HepG2 (cell line): ENCODE results near the gene UQCR11. TPM values are rescaled to one million over a fixed set of nuclear protein-coding genes. Genes with fewer than 3 reads are reported as not detected.
A peak's percentile ranks its signal among the peaks of the same experiment; 100 is the strongest.

Experiments used
- ATAC-seq: fragments of 200-7000 bp; cut with Tn5 transposase; 3 replicates; pipeline ENCODE4 v1.9.1; 2020; ENCODE audit warnings: mild to moderate bottlenecking, moderate library complexity
- BruUV-seq: library from RNA; stranded (reverse); fragments of 400-500 nt; replicated peaks from 2 replicates; lab custom pipeline; 2021; lab: Mats Ljungman, UMichigan
- CTCF ChIA-PET: fragments of 300-600 bp; formaldehyde crosslinking; extraction: SDS; loops from one replicate; lab custom pipeline; 2021; ENCODE audit warnings: low total read pairs, inconsistent platforms, low intra/inter-chr PET ratio; lab: Yijun Ruan, JAX
- POLR2A ChIA-PET: fragments of 350-600 bp; sonication (Branson Sonifier 250); formaldehyde crosslinking; loops from one replicate; lab custom pipeline; 2020; ENCODE audit warnings: antibody characterized with exemption, inconsistent platforms; lab: Yijun Ruan, JAX
- DNase-seq: peaks from one replicate; pipeline ENCODE4 v3.0.0-alpha.2; 2015; ENCODE audit warnings: low spot score
- FAIRE-seq: peaks from 3 replicates; lab custom pipeline; 2011; peaks lifted over from hg19 to GRCh38; lab: Jason Lieb, UNC
- H2AFZ ChIP-seq: one replicate; pipeline ENCODE4 v1.6.1; 2011; ENCODE audit warnings: low read length, inconsistent platforms
- H3K27ac ChIP-seq: fragments of 300-600 bp; 3 replicates; pipeline ENCODE4 v1.8.0; 2011; ENCODE audit warnings: mixed run types, mild to moderate bottlenecking, mixed read lengths, low read length, inconsistent platforms; ENCODE audit not compliant: insufficient read depth; ENCODE audit errors: extremely low read length
- H3K27me3 ChIP-seq, 2 experiments: fragments of 200-600 bp in 1 of 2; 2 replicates in 1 of 2; 3 replicates in 1 of 2; pipeline versions ENCODE4 v1.6.0 to v1.8.0; 2011; ENCODE audit warnings: low read length in 2 of 2, mild to moderate bottlenecking in 2 of 2, moderate library complexity in 2 of 2, inconsistent platforms in 1 of 2; ENCODE audit not compliant: insufficient read depth in 2 of 2, control insufficient read depth in 1 of 2
- H3K36me3 ChIP-seq, 2 experiments: fragments of 200-600 bp in 1 of 2; replicated peaks in 1 of 2; 2 replicates in 1 of 2; 3 replicates in 1 of 2; pipeline versions ENCODE4 v1.5.1 to v1.8.0; 2011; ENCODE audit warnings: low read length in 2 of 2, inconsistent platforms in 1 of 2; ENCODE audit not compliant: insufficient read depth in 2 of 2, control insufficient read depth in 1 of 2
- H3K4me1 ChIP-seq: 2 replicates; pipeline ENCODE4 v1.5.1; 2012; ENCODE audit warnings: low read length, inconsistent platforms; ENCODE audit not compliant: insufficient read depth
- H3K4me2 ChIP-seq: 2 replicates; pipeline ENCODE4 v1.6.0; 2011; ENCODE audit warnings: low read depth, low read length, inconsistent platforms
- H3K4me3 ChIP-seq, 3 experiments: fragments of 200-600 bp in 1 of 3; sonication (generic), shearing (Covaris generic) in 1 of 3; replicated peaks in 1 of 3; 2 replicates each; pipeline ENCODE4 v1.5.1; 2011 to 2016; ENCODE audit warnings: low read length in 3 of 3, inconsistent platforms in 2 of 3, low read depth in 2 of 3, mild to moderate bottlenecking in 2 of 3, control low read depth in 1 of 3, mixed read lengths in 1 of 3; ENCODE audit not compliant: insufficient read depth in 1 of 3
- H3K79me2 ChIP-seq: one replicate; pipeline ENCODE4 v1.6.1; 2011; ENCODE audit warnings: low read length, inconsistent platforms; ENCODE audit not compliant: insufficient read depth
- H3K9ac ChIP-seq: 2 replicates; pipeline ENCODE4 v1.6.0; 2011; ENCODE audit warnings: mild to moderate bottlenecking, low read depth, low read length, inconsistent platforms; ENCODE audit not compliant: insufficient read depth
- H3K9me3 ChIP-seq: 2 replicates; pipeline ENCODE4 v1.5.1; 2012; ENCODE audit warnings: mild to moderate bottlenecking, low read length
- H4K20me1 ChIP-seq: 2 replicates; pipeline ENCODE4 v1.6.0; 2011; ENCODE audit warnings: inconsistent platforms, mild to moderate bottlenecking, low read length, moderate library complexity; ENCODE audit not compliant: insufficient read depth
- ZNF530 ChIP-seq: sonication (generic); formaldehyde crosslinking; IDR thresholded peaks from 2 replicates; pipeline ENCODE4 v1.5.0; 2020; ENCODE audit warnings: low read depth, mild to moderate bottlenecking, missing genetic modification reagents
- WGBS: methylation state at CpG from one replicate; pipeline ENCODE4 v1.1.6; 2017; ENCODE audit warnings: low lambda C conversion rate; 5-methylcytosine and 5-hydroxymethylcytosine counted together
- in situ Hi-C: cut with HindIII; loops from 2 replicates; pipeline ENCODE4 v1.10.0; 2017; ENCODE audit warnings: low pct_unique_long_range_greater_than_20kb; ENCODE audit not compliant: extremely low pct_ligation_motif_present
- intact Hi-C: fragments of 100-400 bp; cut with micrococcal nuclease; formaldehyde crosslinking; loops from one replicate; pipeline ENCODE4 v1.10.0; 2022; ENCODE audit not compliant: unreplicated experiment
- polyA plus RNA-seq, 8 experiments: library from polyadenylated mRNA; depleted of rRNA in 3 of 8; stranded (reverse) in 7 of 8; unstranded in 1 of 8; fragments of >200 nt; fragmentation: Illumina TruSeq in 4 of 8; extraction: Trizol in 4 of 8; gene quantifications; 2 replicates each; pipeline versions ENCODE4 v1.2.1 to v1.2.3, GENCODE V29; 2011 to 2016; ENCODE audit warnings: low read depth in 4 of 8, missing spikeins in 1 of 8, mixed read lengths in 1 of 8; ENCODE audit not compliant: insufficient read depth in 1 of 8
- total RNA-seq, 5 experiments: library from RNA; depleted of rRNA; stranded (reverse); fragments of >200 nt; fragmentation: Illumina TruSeq; extraction: Trizol; gene quantifications; 2 replicates each; pipeline ENCODE4 v1.2.3, GENCODE V29; 2016; ENCODE audit warnings: low read depth in 1 of 5
- TF ChIP-seq, protein P1 (sequence below): sonication (generic); formaldehyde crosslinking; IDR thresholded peaks from 2 replicates; pipeline ENCODE4 v1.5.0; 2020; ENCODE audit warnings: mild to moderate bottlenecking, missing genetic modification reagents, borderline replicate concordance
- TF ChIP-seq, protein P2 (sequence below): sonication (generic); formaldehyde crosslinking; IDR thresholded peaks from 2 replicates; pipeline ENCODE4 v1.5.0; 2020; ENCODE audit warnings: mild to moderate bottlenecking, missing genetic modification reagents

The UQCR11 gene
- total and polyA plus RNA-seq, 2 of the 13 experiments (the other 11 are each of a cell fraction or from before 2014, with no cell fraction given): 125 to 214 TPM

DNA sequence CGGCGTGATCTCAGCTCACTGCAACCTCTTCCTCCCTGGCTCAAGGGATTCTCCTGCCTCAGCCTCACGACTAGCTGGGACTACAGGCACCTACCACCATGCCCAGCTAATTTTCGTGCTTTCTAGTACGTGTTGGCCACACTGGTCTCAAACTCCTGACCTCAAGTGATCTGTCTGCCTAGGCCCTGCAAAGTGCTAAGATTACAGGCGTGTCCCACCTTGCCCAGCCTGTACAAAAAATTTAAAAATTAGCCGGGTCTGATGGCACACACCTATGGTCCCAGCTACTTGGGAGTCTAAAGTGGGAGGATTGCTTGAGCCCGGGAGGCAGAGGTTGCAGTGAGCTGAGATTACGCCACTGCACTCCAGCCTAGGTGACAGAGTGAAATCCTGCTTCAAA, 32.5 kb downstream of the UQCR11 start:
- DNase-seq (no peak), ATAC-seq (no peak), FAIRE-seq (no peak)
- in situ Hi-C loops (no loop called here), intact Hi-C loops (no loop called here)
- Histone ChIP-seq H3K27me3 (peaks cover 0 to 8% of the 10 kb centered on the region in 2 experiments; a peak in 2 of 5 replicates), H4K20me1 (0 out of 2 replicates have a peak, but pooled peaks cover 2% of the 10 kb centered on the region), H3K27ac (no peak overlapping the region), H3K36me3 (0 out of 5 replicates have a peak, but pooled peaks cover 0 to 8% of the 10 kb centered on the region in 2 experiments), H3K79me2 (no peaks in the 10 kb centered on the region), H3K4me3 (no peak overlapping the region), H3K9ac (no peak overlapping the region), H3K4me1 (peaks cover 22% of the 10 kb centered on the region), H3K9me3 (no peaks in the 10 kb centered on the region), H2AFZ (no peak overlapping the region), H3K4me2 (no peak overlapping the region)
- WGBS: 43% methylated on average over 9 of the region's 9 CpGs
- no TSS peak for BruUV-seq
- ChIA-PET POLR2A (interaction anchor here (0.6 to 1.2 kb wide), 3 partner anchors 14 to 239 kb away, joined by 3 to 6 read pairs (median 3); no protein-coding TSS in a partner anchor), CTCF (no interaction called here)
- TF ChIP-seq, protein P1, sequence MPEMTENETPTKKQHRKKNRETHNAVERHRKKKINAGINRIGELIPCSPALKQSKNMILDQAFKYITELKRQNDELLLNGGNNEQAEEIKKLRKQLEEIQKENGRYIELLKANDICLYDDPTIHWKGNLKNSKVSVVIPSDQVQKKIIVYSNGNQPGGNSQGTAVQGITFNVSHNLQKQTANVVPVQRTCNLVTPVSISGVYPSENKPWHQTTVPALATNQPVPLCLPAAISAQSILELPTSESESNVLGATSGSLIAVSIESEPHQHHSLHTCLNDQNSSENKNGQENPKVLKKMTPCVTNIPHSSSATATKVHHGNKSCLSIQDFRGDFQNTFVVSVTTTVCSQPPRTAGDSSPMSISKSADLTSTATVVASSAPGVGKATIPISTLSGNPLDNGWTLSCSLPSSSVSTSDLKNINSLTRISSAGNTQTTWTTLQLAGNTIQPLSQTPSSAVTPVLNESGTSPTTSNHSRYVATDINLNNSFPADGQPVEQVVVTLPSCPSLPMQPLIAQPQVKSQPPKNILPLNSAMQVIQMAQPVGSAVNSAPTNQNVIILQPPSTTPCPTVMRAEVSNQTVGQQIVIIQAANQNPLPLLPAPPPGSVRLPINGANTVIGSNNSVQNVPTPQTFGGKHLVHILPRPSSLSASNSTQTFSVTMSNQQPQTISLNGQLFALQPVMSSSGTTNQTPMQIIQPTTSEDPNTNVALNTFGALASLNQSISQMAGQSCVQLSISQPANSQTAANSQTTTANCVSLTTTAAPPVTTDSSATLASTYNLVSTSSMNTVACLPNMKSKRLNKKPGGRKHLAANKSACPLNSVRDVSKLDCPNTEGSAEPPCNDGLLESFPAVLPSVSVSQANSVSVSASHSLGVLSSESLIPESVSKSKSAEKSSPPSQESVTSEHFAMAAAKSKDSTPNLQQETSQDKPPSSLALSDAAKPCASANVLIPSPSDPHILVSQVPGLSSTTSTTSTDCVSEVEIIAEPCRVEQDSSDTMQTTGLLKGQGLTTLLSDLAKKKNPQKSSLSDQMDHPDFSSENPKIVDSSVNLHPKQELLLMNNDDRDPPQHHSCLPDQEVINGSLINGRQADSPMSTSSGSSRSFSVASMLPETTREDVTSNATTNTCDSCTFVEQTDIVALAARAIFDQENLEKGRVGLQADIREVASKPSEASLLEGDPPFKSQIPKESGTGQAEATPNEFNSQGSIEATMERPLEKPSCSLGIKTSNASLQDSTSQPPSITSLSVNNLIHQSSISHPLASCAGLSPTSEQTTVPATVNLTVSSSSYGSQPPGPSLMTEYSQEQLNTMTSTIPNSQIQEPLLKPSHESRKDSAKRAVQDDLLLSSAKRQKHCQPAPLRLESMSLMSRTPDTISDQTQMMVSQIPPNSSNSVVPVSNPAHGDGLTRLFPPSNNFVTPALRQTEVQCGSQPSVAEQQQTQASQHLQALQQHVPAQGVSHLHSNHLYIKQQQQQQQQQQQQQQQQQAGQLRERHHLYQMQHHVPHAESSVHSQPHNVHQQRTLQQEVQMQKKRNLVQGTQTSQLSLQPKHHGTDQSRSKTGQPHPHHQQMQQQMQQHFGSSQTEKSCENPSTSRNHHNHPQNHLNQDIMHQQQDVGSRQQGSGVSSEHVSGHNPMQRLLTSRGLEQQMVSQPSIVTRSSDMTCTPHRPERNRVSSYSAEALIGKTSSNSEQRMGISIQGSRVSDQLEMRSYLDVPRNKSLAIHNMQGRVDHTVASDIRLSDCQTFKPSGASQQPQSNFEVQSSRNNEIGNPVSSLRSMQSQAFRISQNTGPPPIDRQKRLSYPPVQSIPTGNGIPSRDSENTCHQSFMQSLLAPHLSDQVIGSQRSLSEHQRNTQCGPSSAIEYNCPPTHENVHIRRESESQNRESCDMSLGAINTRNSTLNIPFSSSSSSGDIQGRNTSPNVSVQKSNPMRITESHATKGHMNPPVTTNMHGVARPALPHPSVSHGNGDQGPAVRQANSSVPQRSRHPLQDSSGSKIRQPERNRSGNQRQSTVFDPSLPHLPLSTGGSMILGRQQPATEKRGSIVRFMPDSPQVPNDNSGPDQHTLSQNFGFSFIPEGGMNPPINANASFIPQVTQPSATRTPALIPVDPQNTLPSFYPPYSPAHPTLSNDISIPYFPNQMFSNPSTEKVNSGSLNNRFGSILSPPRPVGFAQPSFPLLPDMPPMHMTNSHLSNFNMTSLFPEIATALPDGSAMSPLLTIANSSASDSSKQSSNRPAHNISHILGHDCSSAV: no peak
- TF ChIP-seq, protein P2, sequence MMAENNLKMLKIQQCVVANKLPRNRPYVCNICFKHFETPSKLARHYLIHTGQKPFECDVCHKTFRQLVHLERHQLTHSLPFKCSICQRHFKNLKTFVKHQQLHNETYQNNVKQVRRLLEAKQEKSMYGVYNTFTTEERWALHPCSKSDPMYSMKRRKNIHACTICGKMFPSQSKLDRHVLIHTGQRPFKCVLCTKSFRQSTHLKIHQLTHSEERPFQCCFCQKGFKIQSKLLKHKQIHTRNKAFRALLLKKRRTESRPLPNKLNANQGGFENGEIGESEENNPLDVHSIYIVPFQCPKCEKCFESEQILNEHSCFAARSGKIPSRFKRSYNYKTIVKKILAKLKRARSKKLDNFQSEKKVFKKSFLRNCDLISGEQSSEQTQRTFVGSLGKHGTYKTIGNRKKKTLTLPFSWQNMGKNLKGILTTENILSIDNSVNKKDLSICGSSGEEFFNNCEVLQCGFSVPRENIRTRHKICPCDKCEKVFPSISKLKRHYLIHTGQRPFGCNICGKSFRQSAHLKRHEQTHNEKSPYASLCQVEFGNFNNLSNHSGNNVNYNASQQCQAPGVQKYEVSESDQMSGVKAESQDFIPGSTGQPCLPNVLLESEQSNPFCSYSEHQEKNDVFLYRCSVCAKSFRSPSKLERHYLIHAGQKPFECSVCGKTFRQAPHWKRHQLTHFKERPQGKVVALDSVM (CRISPR knock-in tag): peak; percentile 37; the same call in 1 of the 2 replicates
- no peak for TF ChIP-seq ZNF530 (CRISPR knock-in tag)
